GM21367 (cell line): Measurements from ENCODE around the gene CHCHD5.
"Not testable (repeated sequence)": the region's sequence is repeated elsewhere in the genome, so short reads cannot be mapped to it uniquely, and the experiment has no call there.

Experiments
- ATAC-seq: cut with Tn5 transposase; IDR thresholded peaks from one replicate; pipeline ENCODE4 v1.9.1; 2021; ENCODE audit not compliant: unreplicated experiment

CHCHD5 gene

GRCh38 chr2:112584134-112584890 is at the start of gene CHCHD5:
Gene CHCHD5, plus strand, starts transcription at chr2:112584609. Its CDS starts 39 bp downstream, at chr2:112584648.
- ATAC-seq = peak; percentile 88

- no peak for ATAC-seq
These were observed 49.6 kb upstream of the CHCHD5 start for GRCh38 chr2:112534826-112535225.

GRCh38 chr2:112536665-112537064 is 47.7 kb upstream of the CHCHD5 start:
- ATAC-seq = not testable (repeated sequence)

DNA sequence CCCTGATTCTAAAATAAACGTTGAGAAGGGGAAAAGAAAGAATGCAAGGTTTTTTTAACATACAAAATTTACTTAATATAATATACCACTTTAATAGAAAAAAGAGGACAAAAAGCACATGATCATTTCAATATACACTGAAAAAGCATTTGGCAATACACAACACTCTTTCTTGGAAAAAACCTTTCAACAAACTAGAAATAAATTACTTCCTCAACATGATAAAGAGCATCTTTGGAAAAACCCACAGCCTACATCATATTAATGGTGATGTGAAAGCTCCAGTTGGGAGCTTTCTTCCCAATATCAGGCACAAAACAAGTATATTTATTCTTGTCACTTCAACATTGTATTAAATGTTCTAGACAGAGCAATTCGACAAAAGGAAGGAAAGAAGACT is 45.1 kb upstream of the CHCHD5 start:
- no peak for ATAC-seq

- no peak for ATAC-seq
These were observed 43.5 kb upstream of the CHCHD5 start for GRCh38 chr2:112540906-112541305.

- peak; percentile 47 for ATAC-seq
These were observed 42.9 kb upstream of the CHCHD5 start for GRCh38 chr2:112541315-112542122.

- peak; percentile 70 for ATAC-seq
These were observed 42.1 kb upstream of the CHCHD5 start, which contains the start of gene POLR1B for GRCh38 chr2:112542123-112542983. Gene POLR1B, plus strand, starts transcription at chr2:112542465. Its CDS starts 30 bp downstream, at chr2:112542495.

DNA sequence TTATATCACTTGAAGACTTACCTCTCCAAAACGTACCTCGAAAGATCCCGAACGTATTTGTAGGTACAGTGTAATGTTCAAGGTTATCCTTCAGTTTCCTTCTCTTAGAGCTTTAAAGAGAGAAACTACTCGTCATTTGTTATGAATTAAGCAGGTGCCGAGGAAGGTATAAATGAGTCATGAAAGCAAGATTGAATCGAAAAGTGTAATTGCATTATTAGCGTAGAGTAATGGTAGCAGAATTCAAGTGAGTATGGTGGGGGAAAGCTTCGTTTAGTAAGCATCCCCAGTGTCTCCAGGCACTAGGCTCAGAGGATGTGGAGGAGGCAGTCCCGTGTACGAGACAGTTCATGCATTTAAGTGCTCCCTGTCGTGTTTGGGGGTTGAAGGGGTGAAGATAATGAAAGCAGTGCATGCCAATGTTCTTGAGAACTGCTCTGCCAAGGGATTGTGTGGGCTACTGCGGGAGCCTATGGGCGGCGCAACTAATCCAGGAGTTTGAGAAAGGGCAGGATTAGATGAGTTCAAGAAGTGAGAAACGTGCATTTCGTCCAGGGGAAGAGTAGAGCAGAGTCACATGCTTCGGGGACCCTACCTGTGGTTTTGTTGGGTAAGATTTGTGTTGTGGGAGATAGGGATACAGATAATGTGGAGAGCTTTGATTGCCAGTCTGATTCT is 41.3 kb upstream of the CHCHD5 start:
- ATAC-seq = no peak

GRCh38 chr2:112547333-112547732 is 37.1 kb upstream of the CHCHD5 start:
- no peak for ATAC-seq

- ATAC-seq = no peak
These were observed 35.4 kb upstream of the CHCHD5 start for GRCh38 chr2:112548980-112549379.

DNA sequence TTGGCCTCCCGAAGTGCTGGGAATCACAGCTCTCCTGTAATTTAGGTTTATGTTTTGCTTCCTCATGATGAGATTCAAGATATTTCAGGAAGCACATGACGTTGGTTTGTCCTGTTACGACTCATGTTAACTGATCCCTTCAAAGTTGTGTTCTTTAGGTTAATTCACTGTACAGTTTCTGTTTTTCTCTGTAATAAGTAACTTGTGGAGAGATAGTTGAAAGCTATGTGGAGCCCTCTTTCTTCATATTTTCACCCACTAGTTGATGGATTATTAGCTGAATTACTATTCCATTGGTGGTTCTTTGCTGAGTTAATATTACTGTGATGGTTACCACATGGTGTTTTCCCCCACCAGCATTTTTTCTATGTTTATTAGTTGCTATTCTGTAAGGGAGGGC is 18.3 kb upstream of the CHCHD5 start:
- no peak for ATAC-seq

DNA sequence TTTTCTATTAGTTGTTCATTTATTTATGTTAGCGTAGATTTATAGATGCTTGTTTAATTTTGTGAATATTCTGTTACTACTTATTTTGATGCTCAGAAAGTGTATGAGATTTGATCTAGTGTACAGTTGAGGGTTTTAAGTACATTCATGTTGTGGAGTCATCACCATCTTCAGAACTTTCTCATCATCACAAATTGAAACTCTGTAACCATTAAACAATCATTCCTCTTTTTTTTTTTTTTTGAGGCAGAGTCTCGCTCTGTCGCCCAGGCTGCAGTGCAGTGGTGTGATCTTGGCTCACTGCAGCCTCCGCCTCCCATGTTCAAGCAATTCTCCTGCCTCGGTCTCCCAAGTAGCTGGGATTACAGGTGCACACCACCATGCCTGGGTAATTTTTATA is 17.9 kb upstream of the CHCHD5 start:
- not testable (repeated sequence) for ATAC-seq

GRCh38 chr2:112572005-112572404 is 12.4 kb upstream of the CHCHD5 start:
- no peak for ATAC-seq

GRCh38 chr2:112577756-112578155 is 6.7 kb upstream of the CHCHD5 start:
- ATAC-seq = no peak

GRCh38 chr2:112579241-112579640 is 5.2 kb upstream of the CHCHD5 start:
- ATAC-seq = no peak

DNA sequence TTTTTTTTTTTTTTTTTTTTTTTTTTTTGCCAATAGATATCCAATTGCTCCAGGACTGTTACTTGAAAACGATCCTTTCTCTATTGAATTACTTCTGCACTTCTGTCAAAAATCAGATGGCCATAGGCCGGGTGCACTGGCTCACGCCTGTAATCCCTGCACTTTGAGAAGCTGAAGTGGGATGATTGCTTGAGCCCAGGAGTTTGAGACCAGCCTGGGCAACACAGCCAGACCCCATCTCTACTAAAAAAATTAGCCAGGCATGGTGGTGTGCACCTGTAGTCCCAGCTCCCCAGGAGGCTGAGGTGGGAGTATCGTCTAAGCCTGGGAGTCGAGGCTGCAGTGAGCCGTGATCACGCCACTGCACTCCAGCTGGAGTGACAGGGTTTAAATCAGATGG is 4.3 kb upstream of the CHCHD5 start:
- ATAC-seq = no peak

- ATAC-seq = no peak
These were observed 2.1 kb upstream of the CHCHD5 start for GRCh38 chr2:112582314-112582746.

DNA sequence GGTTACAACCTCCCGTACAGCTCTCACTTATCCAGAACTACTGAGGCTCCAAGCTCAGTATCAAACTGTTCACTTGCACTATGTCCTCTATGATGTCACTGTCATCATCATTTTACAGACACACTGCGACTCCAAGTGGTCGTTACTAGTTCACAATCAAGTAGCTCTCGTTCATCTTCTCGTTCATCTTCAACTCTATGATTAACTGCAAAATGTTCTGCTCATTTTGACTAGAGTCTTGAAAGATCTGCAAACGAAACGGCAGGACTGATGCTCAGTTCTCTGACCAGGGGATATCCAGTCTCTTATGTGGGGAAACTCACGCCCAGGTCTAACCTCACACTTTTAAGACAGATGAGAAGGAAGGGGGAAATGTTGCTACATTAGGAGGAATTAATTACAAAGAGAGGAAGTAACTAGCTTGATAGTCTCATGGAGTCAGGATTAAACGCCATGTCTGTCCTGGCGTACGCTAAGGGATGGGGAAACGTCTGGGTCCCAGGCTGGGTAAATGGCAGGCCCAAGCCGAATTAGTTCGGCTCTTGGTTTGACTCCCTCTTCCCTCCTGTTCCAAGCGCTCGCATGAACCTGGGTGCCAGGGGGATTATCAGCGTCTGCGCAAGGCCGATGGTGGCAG is 794 bp upstream of the CHCHD5 start:
- no peak for ATAC-seq

DNA sequence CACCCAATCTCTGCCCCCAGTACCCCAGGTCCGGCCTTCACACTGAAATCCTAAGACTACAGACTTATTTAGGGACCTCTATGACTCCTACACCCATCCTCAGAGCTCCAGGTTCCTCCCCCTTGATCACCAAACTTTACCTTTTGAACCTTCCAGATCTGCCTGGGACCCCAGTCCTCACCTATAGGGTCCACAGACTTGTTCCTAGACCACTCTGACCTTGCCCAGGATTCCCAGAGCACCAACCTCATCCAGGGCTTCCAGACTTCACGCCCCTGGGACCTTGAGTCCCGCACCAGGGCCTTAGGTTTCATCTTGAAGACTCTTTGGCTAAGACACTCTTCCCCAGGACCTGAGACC is 462 bp downstream of the CHCHD5 start:
- no peak for ATAC-seq

GRCh38 chr2:112585400-112585799 is 991 bp downstream of the CHCHD5 start:
- ATAC-seq = no peak
